ENCODE results near the gene CFAP45. TPM values are rescaled to one million over a fixed set of nuclear protein-coding genes. Genes with fewer than 3 reads are reported as not detected.

CFAP45 gene
- polyA plus RNA-seq, 1 of the 3 experiments (the other 2 are of a cell fraction), result 0.74 TPM

DNA sequence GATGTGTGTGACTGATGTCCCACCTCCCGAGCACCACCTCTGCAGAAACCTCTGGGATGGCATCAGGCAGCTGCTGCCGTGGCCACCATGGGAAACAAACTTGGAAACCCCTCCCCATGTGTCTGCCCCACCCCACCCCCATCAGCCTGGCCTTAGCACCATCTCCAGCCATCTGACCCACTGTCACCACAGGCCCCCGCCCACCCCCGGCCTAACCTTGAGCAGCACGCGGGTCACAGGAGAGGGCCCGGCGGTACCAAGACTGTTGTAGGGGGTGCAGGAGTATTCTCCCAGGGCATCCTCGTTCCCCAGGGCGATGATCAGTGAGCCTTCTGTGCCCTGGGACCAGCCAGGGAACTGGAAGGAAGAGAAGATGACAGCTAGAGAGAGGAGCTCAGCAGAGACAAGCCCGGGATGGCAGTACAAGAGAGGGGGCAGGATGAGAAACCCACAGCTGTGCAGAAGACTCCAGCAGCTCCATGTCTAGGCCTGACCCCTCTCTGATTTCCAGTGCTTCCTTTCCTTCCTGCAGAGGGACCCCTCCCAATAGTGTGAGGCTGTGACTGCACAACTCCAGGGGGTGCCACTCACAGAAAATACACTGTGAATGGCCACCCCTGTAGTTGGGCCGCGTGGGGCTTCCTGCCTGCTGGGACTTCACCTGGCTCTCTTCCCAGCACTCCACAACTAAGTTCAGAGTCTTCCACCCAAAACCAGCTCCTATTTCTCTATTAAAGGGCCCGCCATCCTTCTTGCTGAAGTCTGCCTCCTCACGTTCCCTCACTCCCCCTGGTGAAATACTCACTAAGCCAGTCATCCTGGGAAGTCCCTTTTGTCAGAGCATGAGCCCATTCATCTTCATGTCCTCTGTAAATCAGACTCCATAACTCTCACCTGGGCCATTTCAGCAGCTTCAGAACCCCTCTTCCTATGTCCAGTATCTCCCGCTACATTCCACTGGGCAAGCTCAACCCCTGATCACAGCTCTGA is 32.6 kb upstream of the CFAP45 start:
- Histone ChIP-seq H2AFZ (ENCODE audit: low read depth) (no peak overlapping the region), H3K9me3 (no peaks in the 10 kb centered on the region), H3K4me2 (no peak overlapping the region), H3K27me3 (ENCODE audit: insufficient read depth) (no peaks in the 10 kb centered on the region), H3K9ac (no peak overlapping the region), H3F3A (replicated peaks; ENCODE audit: insufficient read depth) (no peaks in the 10 kb centered on the region), H3K36me3 (replicated peaks in 1 of 2; ENCODE audit: control insufficient read depth in 1 of 2, insufficient read depth in 2 of 2, low read length in 1 of 2) (no peaks in the 10 kb centered on the region), H3K4me1 (ENCODE audit: control insufficient read depth in 1 of 2, insufficient read depth in 2 of 2, low read depth in 1 of 2, low read length in 1 of 2) (peaks cover 0 to 2% of the 10 kb centered on the region in 2 experiments; a peak in 1 of 4 replicates), H4K20me1 (ENCODE audit: insufficient read depth) (no peaks in the 10 kb centered on the region), H3K27ac (ENCODE audit: low read depth in 2 of 2, low read length in 1 of 2) (no peak overlapping the region), H3K79me2 (ENCODE audit: insufficient read depth) (no peaks in the 10 kb centered on the region), H3K9me2 (no peaks in the 10 kb centered on the region), H3K4me3 (ENCODE audit: low read depth in 2 of 2, low read length in 1 of 2) (no peak overlapping the region)
- ChIA-PET POLR2A (interaction anchor here (1.0 kb wide), 1 partner anchor 9 kb away, joined by 3 read pairs; no protein-coding TSS in a partner anchor), CTCF (interaction anchor here (0.6 to 22.3 kb wide), 8 partner anchors 8 to 80 kb away, joined by 3 to 460 read pairs (median 4); partner anchors contain the start of genes IGSF9 and TAGLN2)
- WGBS (ENCODE audit: low lambda C conversion rate), result 88% methylated on average over 10 of the region's 16 CpGs
- DNase-seq, result no peak
- TF ChIP-seq FOXJ3 (CRISPR knock-in tag; IDR thresholded peaks at IDR 0.05), result no peak
- TF ChIP-seq, protein P1, sequence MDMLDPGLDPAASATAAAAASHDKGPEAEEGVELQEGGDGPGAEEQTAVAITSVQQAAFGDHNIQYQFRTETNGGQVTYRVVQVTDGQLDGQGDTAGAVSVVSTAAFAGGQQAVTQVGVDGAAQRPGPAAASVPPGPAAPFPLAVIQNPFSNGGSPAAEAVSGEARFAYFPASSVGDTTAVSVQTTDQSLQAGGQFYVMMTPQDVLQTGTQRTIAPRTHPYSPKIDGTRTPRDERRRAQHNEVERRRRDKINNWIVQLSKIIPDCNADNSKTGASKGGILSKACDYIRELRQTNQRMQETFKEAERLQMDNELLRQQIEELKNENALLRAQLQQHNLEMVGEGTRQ (IDR thresholded peaks at IDR 0.05; ENCODE audit: borderline replicate concordance, low read depth, low read length), result no peak

DNA sequence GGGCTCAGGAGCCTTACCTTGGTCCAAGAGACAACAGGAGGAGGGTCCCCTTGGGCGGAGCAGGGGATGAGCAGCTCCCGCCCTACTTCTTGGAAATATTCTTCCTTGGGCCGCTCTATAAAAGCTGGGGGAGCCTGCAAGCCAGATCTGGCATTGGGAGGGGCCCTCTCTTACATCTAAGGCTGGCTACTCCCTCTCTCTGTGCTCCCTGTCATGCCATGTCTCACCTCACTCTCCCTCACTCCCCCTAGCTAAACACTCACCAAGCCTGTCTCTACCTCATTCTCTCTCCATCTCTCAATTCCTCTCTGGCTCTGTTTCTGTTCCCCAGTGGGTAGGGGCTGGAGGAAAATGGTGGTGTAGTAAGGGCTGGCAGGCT is 31.8 kb upstream of the CFAP45 start:
- no peaks in the 10 kb centered on the region for H3F3A ChIP-seq (replicated peaks; ENCODE audit: insufficient read depth)
- no peaks in the 10 kb centered on the region for H3K27me3 ChIP-seq (ENCODE audit: insufficient read depth)
- TF ChIP-seq RXRA (IDR thresholded peaks at IDR 0.05; ENCODE audit: borderline replicate concordance, low read depth) (no peak), RFX5 (IDR thresholded peaks at IDR 0.05; ENCODE audit: low read length) (no peak), TCF12 (IDR thresholded peaks at IDR 0.05) (no peak), ELF1 (IDR thresholded peaks at IDR 0.05) (no peak), TEAD4 (IDR thresholded peaks at IDR 0.05; ENCODE audit: borderline replicate concordance, insufficient read depth) (no peak), YY1 (IDR thresholded peaks at IDR 0.05; ENCODE audit: low read depth) (no peak), SMC3 (IDR thresholded peaks at IDR 0.05; ENCODE audit: low read depth, low read length) (no peak), RAD21 (IDR thresholded peaks at IDR 0.05; ENCODE audit: low read length) (no peak), GABPA (IDR thresholded peaks at IDR 0.05; ENCODE audit: low read depth) (no peak), TAF1 (IDR thresholded peaks at IDR 0.05; ENCODE audit: borderline replicate concordance, low read depth, low read length) (no peak), CHD2 (IDR thresholded peaks at IDR 0.05; ENCODE audit: low read length, partially characterized antibody) (no peak), NFIC (IDR thresholded peaks at IDR 0.05; ENCODE audit: borderline replicate concordance) (no peak), SIN3A (IDR thresholded peaks at IDR 0.05; ENCODE audit: borderline replicate concordance, low read depth, low read length) (no peak), MXI1 (IDR thresholded peaks at IDR 0.05; ENCODE audit: low read depth, low read length) (no peak), FOSL2 (IDR thresholded peaks at IDR 0.05; ENCODE audit: borderline replicate concordance, low read depth) (no peak), JUND (IDR thresholded peaks at IDR 0.05) (no peak)
- TF ChIP-seq, protein P2, sequence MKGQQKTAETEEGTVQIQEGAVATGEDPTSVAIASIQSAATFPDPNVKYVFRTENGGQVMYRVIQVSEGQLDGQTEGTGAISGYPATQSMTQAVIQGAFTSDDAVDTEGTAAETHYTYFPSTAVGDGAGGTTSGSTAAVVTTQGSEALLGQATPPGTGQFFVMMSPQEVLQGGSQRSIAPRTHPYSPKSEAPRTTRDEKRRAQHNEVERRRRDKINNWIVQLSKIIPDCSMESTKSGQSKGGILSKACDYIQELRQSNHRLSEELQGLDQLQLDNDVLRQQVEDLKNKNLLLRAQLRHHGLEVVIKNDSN (IDR thresholded peaks at IDR 0.05; ENCODE audit: borderline replicate concordance, low read depth), result no peak
- TF ChIP-seq, protein P3, sequence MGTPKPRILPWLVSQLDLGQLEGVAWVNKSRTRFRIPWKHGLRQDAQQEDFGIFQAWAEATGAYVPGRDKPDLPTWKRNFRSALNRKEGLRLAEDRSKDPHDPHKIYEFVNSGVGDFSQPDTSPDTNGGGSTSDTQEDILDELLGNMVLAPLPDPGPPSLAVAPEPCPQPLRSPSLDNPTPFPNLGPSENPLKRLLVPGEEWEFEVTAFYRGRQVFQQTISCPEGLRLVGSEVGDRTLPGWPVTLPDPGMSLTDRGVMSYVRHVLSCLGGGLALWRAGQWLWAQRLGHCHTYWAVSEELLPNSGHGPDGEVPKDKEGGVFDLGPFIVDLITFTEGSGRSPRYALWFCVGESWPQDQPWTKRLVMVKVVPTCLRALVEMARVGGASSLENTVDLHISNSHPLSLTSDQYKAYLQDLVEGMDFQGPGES (IDR thresholded peaks at IDR 0.05; ENCODE audit: low read depth, low read length), result no peak
- TF ChIP-seq, protein P1 (IDR thresholded peaks at IDR 0.05; ENCODE audit: borderline replicate concordance, low read depth, low read length), result no peak
- TF ChIP-seq, protein P4, sequence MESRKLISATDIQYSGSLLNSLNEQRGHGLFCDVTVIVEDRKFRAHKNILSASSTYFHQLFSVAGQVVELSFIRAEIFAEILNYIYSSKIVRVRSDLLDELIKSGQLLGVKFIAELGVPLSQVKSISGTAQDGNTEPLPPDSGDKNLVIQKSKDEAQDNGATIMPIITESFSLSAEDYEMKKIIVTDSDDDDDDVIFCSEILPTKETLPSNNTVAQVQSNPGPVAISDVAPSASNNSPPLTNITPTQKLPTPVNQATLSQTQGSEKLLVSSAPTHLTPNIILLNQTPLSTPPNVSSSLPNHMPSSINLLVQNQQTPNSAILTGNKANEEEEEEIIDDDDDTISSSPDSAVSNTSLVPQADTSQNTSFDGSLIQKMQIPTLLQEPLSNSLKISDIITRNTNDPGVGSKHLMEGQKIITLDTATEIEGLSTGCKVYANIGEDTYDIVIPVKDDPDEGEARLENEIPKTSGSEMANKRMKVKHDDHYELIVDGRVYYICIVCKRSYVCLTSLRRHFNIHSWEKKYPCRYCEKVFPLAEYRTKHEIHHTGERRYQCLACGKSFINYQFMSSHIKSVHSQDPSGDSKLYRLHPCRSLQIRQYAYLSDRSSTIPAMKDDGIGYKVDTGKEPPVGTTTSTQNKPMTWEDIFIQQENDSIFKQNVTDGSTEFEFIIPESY (IDR thresholded peaks at IDR 0.05; ENCODE audit: borderline replicate concordance, low read depth), result no peak
- H3K4me3 ChIP-seq (ENCODE audit: low read depth in 2 of 2, low read length in 1 of 2), result no peak overlapping the region
- no peak overlapping the region for H3K9ac ChIP-seq
- H3K79me2 ChIP-seq (ENCODE audit: insufficient read depth), result no peaks in the 10 kb centered on the region
- H3K4me2 ChIP-seq, result no peak overlapping the region
- H3K9me2 ChIP-seq, result no peaks in the 10 kb centered on the region
- WGBS (ENCODE audit: low lambda C conversion rate), result 100% methylated on average over 3 of the region's 3 CpGs
- CTCF ChIA-PET, result interaction anchor here (1.0 to 22.3 kb wide), 2 partner anchors 43 to 74 kb away, joined by 3 to 460 read pairs; no protein-coding TSS in a partner anchor
- H3K9me3 ChIP-seq, result no peaks in the 10 kb centered on the region
- no peaks in the 10 kb centered on the region for H4K20me1 ChIP-seq (ENCODE audit: insufficient read depth)
- peaks cover 0 to 2% of the 10 kb centered on the region in 2 experiments; a peak in 1 of 4 replicates for H3K4me1 ChIP-seq (ENCODE audit: control insufficient read depth in 1 of 2, insufficient read depth in 2 of 2, low read depth in 1 of 2, low read length in 1 of 2)
- POLR2A ChIA-PET, result no interaction called here
- H2AFZ ChIP-seq (ENCODE audit: low read depth), result no peak overlapping the region
- DNase-seq, result no peak
- no peaks in the 10 kb centered on the region for H3K36me3 ChIP-seq (replicated peaks in 1 of 2; ENCODE audit: control insufficient read depth in 1 of 2, insufficient read depth in 2 of 2, low read length in 1 of 2)
- no peak overlapping the region for H3K27ac ChIP-seq (ENCODE audit: low read depth in 2 of 2, low read length in 1 of 2)

All from SK-N-SH (cell line).